GM12874 (cell line): Measurements from ENCODE around the gene PCP4L1.

Experiments used
- TF ChIP-seq, protein P1 (sequence below): IDR thresholded peaks from 2 replicates; pipeline ENCODE4 v1.5.1; 2011; ENCODE audit warnings: low read depth, mild to moderate bottlenecking, control low read depth, low read length, moderate library complexity; ENCODE audit not compliant: insufficient read depth

PCP4L1 gene

DNA sequence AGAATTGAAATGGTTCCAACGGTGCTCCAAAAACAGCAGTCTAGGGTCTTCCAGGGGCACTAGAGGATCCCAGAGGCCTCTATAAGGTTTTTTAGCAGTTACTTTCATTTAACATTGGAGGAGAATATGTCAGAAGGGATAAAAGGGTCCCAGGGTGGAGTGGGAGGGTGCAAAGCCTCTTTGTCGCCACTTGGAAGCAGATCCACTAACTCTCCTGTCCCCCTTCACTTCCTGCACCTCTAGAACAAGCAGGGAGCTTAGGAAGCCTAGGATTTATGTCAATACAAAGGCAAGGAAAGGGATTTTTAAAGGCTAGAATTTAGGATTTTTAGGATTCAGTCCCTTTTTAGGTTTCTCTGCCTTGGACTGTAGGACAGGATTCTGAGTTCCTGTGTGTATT lies 8.3 kb downstream of the PCP4L1 start:
- TF ChIP-seq, protein P1, sequence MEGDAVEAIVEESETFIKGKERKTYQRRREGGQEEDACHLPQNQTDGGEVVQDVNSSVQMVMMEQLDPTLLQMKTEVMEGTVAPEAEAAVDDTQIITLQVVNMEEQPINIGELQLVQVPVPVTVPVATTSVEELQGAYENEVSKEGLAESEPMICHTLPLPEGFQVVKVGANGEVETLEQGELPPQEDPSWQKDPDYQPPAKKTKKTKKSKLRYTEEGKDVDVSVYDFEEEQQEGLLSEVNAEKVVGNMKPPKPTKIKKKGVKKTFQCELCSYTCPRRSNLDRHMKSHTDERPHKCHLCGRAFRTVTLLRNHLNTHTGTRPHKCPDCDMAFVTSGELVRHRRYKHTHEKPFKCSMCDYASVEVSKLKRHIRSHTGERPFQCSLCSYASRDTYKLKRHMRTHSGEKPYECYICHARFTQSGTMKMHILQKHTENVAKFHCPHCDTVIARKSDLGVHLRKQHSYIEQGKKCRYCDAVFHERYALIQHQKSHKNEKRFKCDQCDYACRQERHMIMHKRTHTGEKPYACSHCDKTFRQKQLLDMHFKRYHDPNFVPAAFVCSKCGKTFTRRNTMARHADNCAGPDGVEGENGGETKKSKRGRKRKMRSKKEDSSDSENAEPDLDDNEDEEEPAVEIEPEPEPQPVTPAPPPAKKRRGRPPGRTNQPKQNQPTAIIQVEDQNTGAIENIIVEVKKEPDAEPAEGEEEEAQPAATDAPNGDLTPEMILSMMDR: no peak

DNA sequence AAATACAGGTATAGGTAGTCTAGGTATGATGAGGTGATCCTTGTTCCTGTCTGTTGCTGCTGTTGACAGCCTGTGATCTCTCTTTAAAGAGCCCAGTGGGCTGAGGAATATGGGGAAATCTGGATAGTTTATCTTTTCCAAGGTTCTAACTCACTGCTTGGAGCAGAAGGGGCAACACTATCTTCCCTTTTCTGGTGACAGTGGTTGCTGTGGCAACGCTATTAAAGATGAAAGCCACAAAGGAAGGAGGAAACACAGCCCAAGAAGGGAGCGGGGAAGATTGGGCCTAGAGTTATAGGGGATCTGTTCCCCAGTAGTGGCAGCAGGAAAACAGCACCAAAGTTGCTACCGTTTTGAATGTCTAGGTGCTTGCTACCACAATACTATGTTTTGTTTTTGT lies 8.8 kb downstream of the PCP4L1 start:
- TF ChIP-seq, protein P1: no peak

DNA sequence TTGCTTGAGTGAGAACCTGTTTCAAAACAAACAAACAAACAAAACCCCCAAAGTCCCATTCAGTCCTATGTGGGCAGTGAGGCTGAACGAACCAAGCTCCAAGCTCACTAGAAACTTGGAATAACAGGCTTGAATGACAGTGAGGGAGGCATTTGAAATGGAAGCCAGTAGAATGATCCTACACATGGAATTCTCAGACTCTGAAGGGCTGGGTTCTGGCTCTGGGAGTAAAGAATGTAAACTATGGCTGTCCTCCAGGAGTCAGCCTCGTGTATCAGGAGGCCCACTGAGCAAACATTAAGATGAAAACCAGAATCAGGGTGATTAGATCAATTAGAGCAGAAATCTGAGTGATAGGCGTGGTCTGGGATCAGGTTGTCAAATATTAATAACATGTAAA lies 14.9 kb downstream of the PCP4L1 start:
- TF ChIP-seq, protein P1: no peak

DNA sequence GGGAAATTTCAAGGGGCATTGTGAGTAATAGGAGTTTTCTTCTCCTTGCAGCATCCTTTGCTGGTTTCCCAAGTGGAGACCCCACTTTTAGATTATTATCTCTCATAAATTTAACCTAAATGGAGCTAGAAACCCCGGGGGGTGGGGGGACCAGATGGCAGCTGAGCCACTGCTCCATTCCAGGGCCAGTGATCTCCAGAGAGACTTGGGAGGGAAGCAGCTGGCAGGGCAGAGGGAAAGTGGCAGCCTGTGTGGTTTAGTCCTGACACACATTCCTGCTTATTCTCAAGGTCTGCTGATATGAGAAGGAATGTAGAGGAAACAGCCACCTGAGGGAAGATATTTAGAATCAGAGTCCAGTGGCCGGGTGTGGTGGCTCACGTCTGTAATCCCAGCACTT lies 16.3 kb downstream of the PCP4L1 start:
- TF ChIP-seq, protein P1: no peak

DNA sequence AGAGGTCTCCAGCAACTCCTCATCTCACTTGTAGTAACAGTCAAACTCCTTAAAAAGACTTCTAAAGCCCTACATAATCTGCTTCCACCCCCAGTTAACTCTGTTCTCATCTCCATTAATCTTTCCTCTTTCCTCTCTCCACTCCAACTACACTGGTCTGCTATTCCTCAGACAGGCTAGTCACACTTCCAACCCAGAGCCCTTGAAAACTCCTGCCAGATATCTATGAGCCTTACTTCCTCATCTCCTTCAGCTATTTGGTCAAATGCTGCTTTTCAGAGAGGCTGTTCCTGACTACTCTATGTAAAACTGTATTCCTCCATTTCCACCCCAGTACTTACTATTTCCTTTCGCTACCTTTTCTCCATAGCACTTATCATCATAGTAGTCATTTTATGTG lies 24.4 kb downstream of the PCP4L1 start:
- TF ChIP-seq, protein P1: no peak

DNA sequence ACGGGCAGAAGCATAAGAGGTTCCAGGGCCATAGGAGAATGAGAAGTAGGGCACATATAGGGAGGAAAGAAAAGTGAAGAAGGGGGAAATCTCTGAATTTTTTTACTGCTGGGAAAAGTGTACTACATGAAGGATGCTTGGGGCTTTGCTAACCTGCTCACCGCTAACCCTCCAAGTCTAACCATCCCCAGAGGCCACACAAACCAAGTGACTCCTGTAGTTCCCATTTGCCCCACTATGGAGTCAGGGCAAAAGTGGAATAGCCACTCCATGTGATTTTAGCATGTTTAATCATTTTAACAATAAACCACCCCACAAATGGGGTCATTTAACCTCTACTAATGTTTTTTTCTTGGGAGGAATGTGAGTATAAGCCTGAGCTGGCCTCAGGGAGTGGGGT lies 26.6 kb downstream of the PCP4L1 start:
- TF ChIP-seq, protein P1: no peak

DNA sequence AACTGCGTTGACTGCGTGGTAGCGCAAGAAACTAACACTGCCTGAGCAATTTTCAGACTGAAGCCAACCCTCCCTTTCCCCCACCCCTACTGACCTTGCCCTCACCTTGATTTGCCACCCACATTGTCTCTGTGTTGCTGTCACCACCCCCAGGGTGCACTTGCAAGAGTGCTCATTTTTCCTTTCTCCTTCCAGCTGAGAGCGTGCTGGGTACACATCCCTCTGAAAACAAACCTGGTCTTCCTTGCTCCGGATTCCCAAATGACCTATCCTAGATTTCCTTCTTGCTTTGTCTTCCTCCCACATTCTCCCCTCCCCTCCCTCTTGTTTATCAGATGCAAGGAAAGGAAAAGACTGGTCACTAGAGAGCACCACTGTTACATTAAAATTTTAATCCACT lies 27.0 kb downstream of the PCP4L1 start:
- TF ChIP-seq, protein P1: no peak
